GM18526 (cell line): ENCODE measurements around the gene IFITM2.

Experiments
- POLR2A ChIP-seq: IDR thresholded peaks from 3 replicates; pipeline ENCODE4 v1.6.1; 2011; ENCODE audit not compliant: insufficient read length; ENCODE audit errors: extremely low read depth

Gene IFITM2

DNA sequence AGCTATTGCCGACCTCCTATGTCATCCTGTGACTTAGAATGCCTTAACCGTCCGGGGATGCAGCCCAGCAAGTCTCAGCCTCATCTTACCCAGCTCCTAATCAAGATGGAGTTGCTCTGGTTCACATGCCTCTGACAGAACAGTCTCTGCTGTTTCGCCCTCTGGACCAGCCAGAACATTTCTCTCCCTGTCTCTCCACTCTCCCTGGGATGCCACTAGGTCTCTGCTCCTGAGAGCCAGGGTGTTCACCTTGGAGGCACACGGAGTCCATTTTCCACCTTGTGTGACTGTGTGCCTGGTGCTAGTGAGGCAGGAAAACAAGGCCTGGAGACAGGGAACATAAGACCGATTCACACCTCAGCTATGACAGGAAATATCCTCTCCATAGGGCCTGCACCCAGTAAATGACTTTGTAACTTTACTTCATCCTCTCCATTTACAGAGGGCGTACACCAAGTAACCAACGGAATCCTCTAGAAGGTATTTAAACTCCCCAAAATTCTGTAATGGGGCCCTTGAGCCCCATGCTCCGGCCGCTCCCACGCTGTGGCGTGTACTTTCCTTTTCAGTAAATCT, 44.9 kb downstream of the IFITM2 start:
- TF ChIP-seq POLR2A: no peak

- no peak for TF ChIP-seq POLR2A
Observed at GRCh38 chr11:353179-353873, 45.7 kb downstream of the IFITM2 start.

DNA sequence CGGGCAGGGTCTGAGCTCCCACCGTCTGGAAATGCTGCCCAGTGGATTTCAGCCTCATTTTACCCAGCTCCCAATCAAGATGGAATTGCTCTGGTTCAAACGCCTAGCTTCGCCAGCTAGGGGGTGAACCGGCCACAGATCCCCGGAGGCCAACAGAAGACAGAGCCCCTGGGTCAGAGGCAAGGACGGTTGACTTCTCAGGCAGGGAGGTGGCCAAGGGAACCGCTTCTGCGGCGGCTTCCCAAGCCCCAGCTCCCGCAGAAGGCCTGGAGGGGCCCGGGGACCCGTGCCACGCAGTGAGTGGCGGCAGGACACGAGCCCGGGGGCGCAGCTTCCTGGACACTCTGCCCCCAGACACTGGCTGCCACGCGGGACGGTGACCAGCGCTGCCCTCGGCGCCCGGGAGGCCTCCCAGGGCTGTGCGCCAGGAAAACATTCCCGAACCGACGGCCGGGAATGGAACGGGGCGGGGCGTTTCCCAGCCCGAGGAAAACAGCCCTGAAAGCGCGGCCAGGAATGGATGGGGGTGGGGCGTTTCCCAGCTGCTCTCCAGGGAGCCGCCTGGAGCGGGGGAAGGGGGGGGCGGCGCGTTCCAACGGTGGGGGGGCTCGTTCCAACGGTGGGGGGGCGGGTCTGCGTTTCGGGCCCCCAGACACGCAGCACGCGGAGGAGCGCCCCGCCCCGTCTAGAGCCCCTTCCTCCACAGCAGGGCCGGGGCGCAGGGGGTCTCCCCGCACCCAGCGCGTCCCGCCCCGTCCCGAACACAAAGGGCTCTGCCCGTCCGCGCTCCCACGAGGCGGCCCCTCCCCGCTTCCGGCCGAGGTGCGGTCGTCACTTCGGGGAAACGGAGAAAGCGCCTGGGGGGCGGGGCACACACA, 48.2 kb downstream of the IFITM2 start:
- peak; percentile 68 for TF ChIP-seq POLR2A

DNA sequence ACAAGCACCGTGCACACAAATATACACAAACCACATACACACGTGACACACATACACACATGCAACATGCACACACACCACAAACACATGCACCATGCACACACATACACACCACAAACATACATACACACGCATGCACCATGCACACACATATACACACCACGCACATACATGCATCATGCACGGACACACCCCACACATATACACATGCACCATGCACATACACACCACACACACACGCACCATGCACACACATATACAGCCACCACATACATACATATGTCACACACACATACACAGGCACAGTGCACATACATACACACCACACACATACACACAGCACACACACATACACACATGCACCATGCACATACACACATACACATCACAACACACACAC, 49.0 kb downstream of the IFITM2 start:
- TF ChIP-seq POLR2A: no peak

- no peak for TF ChIP-seq POLR2A
Observed at GRCh38 chr11:357582-357981, 50.0 kb downstream of the IFITM2 start.

GRCh38 chr11:358129-358800, 50.6 kb downstream of the IFITM2 start:
- no peak for TF ChIP-seq POLR2A
